ENCODE measurements around the gene HTR1B.

The HTR1B gene, protein sequence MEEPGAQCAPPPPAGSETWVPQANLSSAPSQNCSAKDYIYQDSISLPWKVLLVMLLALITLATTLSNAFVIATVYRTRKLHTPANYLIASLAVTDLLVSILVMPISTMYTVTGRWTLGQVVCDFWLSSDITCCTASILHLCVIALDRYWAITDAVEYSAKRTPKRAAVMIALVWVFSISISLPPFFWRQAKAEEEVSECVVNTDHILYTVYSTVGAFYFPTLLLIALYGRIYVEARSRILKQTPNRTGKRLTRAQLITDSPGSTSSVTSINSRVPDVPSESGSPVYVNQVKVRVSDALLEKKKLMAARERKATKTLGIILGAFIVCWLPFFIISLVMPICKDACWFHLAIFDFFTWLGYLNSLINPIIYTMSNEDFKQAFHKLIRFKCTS

DNA sequence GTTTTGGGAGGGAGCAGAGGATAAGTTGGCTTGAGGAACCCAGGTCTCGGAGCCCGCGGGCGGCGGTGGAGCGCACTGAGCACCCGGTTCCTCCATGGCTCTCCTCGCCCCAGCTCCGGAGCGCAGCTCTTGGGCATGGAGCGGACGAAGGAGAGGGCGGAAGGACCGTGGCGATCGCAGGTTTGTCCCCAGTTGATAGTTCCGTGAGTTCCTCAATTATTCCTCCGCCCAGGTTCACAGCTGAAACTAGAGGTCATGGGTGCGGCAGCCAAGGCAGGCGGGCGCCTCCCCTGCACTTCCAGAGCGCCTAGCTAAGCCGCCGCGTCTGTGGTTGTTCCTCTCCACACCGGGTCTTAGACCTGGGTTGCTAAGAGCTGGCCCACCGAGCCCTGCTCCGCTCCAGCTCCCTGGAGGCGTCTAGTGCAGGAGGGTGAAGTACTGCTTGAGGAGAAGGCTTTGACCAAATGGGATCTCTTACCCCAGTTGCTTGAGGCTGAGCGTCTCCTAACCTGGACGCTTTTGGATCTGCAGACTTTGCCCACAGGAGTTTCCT is at the start of gene HTR1B:
Gene HTR1B, minus strand, starts transcription at position 184 of the 553 bp plus-strand sequence. Its CDS starts 88 bp downstream, at position 96.
- DNase-seq (ENCODE audit: low read depth) = no peak

DNA sequence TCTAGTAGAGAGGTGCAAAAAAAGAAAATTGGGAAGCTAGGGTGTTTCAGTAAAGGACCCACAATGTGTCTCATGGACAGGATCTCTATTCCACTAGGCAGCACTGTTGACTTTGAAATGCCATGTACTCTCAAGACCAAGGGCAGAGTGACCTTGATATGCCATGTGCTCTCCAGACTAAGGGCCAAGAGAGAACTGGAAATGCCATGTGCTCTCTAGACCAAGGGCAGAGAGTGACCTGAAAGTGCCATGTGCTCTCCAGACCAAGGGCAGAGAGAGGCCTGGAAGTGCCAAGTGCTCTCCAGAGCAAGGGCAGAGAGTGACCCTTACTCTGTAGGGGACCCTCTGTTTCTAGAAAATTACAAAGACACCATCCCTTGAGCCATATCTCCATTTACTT is 49.3 kb upstream of the HTR1B start:
- DNase-seq (ENCODE audit: low read depth) = no peak

DNA sequence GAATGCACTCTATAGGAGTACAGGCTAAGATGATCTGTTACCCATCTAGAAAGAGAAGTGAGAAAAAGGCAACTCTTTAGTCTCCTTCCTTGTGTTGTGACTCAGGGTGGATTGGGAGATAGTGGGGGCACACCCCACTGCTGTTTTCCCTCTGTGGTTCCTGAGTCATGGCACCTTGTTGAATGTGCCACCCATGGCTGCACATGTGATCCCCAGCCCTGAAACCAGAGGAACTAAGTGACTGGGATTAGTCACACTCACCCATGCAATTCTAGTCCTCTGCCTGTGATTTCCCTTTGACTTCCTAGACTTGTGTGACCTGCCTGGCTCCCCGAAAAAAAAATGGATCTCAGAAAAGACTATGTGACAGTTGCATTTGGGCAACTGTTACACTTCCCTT is 48.6 kb upstream of the HTR1B start:
- DNase-seq (ENCODE audit: low read depth) = no peak

DNA sequence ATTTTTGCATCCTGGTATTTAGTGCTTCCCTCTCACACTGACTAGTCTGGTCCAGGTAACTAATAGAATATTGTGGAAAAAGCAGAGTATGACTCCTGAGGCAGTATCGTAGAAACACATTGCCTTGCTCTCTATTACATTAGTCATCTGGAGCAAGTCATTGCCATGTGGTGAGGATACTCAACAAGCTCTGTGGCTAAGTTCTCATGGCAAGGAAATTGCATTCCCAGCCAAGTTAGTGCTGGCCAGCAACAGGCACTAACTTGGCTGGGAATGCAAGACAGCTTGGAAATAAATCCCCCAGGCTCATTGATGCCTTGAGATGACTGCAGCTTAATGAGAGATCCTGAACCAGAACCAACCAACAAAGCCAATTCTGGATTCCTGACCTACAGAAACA is 39.7 kb upstream of the HTR1B start:
- DNase-seq (ENCODE audit: low read depth) = no peak

DNA sequence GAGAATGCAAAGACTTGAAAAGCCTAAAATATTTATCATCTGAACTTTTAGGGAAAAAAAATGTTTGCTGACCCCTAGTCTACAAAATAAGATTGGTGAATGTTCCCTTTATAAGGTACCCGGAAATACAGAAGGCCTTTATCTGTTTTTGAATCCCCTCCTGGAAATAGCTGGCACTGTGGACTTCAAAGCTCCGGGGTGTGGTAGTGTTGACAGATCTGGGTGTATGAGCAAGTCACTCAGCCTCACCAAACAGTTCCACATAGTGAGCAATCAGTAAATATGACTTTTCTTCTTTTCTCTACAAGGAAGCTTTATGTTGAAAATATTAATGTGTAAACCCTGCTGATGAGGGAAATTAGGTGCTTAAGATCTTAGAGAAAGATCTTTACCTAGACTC is 29.2 kb upstream of the HTR1B start:
- DNase-seq (ENCODE audit: low read depth) = no peak

DNA sequence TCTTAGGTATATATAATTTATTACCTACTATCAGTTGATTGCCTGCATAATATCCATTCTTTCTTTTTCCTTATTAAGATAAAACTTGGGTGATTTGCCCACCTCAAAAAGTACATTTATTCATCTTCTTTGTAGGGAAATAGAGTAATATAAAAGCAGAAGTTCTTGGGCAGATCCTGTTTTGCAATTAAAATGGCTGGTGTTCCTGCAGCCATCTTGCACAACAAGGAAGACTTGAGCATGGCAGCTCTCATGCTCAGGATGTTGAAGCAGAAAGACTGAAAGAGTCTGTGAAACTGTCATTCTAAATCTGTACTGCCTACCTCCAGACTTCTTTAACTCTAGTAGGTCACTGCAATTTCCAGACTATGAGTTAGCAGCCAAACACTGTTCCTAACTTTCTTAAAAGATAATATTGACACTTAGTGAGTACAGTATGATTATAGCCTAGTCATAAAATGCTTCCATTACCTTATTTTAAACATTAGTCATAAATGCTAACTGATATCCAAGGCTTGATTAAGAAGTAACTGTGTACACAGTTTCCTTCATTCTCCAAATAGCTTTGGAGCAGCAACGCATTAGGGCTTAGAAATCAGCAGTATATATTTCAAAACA is 24.6 kb upstream of the HTR1B start:
- no peak for DNase-seq (ENCODE audit: low read depth)

DNA sequence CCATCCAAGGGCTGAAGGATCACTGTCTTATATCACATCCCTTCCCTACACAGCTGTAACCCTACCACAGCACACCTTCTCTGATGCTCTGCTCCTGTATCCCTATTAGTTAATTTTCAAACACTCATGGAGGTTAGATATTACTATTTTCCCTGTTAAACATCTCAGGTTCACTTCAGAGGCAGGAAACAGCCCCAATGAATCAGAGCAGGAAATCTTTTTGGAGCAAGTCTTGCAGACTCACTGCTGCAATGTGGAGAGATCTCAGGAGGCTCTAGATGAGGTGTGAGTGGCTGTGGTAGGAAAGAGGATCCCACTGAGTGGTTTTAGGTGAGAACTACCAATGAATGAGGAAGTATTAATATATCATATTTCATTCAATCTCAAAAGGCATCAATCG is 19.7 kb upstream of the HTR1B start:
- no peak for DNase-seq (ENCODE audit: low read depth)

DNA sequence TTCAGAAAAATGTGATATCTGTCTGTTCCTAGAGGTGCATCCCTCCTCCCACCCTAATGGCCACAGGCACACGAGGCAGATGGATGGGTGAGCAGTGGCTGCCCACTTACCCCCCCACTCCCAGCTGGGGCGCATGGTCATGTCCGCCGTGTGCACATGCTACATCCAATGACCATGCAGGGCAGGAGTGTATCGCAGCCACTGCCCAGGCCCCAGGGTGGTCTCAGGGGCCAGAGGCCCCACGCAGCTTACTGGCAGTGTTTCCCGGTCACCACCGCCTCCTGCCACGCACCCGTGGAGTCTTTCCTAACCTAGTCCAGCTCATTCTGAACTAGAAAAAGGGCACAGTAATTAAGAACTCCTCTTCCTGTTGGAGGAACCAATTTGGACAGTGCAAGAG is 11.7 kb upstream of the HTR1B start:
- DNase-seq (ENCODE audit: low read depth) = no peak

DNA sequence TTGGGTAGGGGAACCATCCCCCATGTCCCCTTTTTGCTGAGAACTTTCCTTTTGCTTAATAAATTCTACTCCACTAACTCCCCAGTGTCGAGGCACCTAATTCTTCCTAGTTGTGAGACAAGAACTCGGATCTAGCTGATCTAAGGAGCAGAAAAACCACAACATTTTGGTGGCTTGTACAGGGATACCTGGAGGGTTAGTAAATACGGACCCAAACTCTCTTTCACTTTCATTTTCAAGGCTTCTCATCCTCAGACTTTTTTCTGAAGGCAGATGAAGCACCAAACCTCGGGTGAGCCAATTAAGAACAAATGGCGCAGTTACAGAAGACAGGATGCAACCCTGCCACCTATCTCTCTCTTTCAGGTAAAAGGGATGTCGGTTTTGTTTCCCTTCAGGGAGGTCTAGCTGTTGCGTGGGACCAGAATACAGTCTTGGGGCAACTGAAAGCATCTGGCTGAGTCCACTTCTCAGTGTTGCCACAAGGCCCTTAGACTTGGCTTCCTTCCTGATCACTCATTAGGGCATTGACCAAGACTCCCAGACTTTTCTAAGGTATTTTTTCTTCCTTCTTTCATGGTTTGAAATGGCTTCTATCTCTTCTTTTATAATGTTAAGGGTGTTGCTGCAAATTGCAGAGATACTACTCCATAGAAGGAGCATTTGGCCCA is 11.1 kb upstream of the HTR1B start:
- no peak for DNase-seq (ENCODE audit: low read depth)

DNA sequence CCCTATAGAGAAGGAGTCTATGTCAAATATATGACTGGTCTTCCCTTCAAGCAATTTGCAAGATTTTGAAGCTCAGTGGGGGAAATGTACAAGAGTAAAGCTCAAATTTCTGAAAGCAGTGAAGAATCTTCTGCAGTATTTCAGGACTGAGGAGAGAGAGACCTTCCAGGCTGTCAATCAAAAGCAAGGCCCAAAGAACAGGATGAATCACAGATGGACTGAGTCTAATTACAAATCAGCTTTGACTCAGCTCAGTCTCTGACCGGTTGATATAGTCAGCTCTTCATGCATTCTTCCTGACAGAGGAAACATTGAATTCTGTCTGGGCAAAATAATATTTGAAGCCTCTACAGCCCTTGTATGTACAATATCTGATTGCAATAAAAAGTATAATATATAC is 7.7 kb upstream of the HTR1B start:
- DNase-seq (ENCODE audit: low read depth) = no peak

DNA sequence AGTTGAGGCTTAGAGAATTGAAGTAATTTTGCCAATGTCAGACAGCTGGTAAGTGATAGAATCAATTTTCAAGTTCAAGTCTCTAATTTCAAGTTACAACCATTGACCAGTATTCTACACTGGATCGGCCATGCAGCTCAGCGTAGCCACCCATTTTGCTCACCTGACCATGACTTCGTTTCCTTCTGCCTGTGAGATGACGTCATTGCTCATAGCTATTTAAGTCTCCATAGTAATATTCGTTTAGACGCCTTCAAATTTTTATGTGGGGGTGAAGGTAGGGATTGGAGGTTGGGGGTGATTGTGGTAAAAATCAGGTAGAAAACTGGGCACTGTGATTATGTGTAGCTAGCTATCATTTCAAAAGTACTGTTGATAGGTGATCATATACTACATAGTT is 5.6 kb upstream of the HTR1B start:
- no peak for DNase-seq (ENCODE audit: low read depth)

DNA sequence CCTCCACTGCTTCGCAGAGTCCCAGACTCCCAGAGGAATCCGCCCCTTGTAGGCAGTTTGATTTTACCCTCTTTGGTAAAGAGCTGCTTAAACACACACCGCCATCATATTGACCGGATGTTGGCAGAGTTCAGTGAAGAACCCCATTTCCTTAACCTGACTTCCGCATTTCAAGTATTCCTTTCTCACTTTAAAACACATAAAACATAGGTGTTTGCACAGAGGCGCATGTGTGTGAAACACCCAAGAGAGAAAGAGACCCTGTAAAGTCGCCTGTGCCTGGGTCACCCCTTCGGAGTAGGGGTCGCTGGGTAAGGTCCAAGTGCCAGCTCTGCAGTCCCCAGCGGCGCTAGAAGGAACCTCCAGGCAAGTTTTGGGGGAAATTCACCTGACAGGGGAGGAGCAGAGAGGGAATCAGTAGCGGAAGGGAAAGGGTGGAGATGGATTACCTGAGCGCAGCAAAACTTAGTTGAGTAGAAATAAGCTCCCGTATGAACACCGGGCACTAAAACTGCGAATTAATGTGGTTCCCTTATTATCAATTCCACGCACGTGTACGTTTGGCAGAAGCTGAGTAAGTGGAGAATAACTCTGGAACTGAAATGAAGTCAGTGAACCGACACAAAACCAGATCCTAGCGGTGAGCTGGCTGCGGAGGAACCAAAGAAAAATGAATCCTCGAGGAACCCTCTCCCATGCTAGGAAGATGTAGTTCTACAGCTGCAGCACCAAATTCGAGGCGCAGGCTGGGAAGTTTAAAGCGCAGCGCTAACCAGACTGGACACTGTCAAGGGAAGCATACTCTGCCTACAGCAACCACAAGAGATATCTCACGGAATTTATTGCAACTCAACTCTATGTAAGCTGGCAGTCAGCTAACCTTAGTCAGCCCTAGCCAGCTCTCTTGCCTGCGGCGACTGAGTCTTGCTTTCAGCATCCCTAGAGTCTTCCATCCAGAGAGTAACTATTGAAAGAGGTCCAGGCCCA is 3.5 kb upstream of the HTR1B start:
- no peak for DNase-seq (ENCODE audit: low read depth)

DNA sequence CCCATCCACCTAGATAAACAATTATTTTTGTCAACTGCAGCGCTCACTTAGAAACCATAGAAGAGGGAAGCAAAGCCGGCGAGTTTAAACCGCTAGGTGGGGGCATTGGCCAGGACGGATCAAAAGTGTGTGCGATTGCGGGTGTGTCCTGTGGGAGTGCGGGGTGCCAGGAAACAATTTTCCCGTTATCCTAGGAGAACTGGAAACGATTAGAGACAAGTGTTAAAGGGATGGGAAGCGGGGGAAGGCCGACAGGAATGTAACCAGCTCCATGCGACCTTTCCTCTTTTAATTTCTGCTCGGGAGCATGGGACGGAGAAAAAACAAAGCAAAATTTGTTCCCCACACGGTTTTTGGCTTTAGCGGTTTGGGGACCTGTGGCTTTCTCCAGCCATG is 2.8 kb upstream of the HTR1B start:
- DNase-seq (ENCODE audit: low read depth) = no peak

DNA sequence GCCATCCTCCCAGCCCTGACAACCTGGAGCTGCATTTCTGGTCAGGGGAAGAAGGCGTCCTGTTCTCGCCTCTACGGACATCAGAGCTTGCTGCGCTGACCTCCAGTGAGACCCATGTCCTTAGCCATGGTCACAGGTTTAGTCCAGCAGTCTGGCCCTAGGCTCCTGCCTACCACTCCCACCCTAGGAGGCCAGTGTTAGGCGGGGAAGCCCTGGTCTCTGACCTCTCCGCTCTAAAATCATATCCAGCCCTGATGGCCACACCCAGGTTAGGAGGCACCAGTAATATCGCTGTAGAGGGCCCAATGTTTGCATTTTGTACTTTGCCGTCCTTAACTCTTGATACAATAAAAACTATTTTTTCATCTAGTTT is 1.2 kb upstream of the HTR1B start:
- no peak for DNase-seq (ENCODE audit: low read depth)

DNA sequence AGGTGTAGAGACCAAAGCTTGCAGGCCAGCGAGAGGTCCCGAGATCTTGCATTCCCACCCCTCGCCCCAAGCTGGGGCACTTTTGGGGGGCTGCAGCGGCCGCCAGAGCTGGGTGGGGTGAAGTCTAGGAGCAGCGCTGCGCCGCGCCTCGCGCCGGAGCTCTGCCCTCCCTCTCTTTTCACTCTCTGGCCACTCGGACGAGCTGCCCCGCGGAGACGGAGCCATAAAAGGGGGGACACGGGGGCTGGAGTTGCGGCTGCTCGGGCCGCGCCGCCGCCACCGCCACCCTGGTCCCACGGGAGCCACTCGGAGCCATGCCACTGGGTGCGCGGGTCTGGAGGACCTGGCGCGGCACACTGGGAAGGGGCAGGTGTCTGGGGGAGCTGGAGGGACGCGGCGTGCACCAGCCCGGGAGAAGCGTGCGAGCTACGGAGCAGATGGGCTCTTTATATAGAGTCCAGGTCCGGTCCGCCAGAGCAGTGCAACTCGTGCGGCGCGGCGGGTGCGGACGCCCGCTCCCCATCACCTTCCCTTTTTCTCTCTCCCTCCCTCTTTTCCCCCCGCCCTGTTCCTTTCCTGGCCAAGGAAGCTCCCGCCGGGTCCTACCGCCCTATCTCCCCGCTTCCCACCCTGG is 687 bp upstream of the HTR1B start:
- no peak for DNase-seq (ENCODE audit: low read depth)

DNA sequence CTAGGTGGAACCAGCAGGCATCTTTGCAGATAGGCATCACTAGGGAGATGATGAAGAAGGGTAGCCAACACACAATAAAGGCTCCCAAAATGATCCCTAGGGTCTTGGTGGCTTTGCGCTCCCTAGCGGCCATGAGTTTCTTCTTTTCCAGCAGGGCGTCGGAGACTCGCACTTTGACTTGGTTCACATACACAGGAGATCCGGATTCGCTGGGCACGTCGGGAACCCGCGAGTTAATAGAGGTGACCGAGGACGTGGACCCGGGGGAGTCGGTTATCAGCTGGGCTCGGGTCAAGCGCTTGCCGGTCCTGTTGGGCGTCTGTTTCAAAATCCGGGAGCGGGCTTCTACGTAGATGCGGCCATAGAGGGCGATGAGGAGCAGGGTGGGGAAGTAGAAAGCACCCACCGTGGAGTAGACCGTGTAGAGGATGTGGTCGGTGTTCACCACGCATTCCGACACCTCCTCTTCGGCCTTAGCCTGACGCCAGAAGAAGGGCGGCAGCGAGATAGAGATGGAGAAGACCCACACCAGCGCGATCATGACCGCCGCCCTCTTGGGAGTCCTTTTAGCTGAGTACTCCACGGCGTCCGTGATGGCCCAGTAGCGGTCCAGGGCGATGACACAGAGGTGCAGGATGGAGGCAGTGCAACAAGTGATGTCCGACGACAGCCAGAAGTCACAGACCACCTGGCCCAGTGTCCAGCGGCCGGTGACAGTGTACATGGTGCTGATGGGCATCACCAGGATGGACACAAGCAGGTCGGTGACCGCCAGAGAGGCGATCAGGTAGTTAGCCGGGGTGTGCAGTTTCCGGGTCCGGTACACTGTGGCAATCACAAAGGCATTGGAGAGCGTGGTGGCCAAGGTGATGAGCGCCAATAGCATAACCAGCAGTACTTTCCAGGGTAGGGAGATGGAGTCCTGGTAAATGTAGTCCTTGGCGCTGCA is 658 bp downstream of the HTR1B start:
- DNase-seq (ENCODE audit: low read depth) = no peak

DNA sequence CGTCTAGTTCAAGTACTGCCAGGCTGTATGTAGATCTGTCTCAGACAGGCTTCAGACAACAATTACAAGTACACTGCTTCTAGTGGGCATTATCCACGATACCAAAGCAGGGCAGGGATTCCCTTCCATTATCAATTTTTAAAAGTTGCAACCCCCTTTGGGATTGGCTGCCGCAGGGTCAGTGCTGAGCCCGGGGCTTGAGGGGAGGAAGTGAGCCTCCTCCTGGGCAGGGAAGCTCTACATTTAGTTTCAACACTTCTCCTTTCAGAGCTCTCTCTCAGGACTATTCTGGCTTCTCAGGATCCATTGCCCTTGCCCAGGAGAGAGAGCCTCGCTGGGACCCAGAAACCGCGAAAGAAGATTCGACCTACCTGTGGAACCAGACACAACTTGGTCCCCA is 1.5 kb downstream of the HTR1B start:
- DNase-seq (ENCODE audit: low read depth) = no peak

DNA sequence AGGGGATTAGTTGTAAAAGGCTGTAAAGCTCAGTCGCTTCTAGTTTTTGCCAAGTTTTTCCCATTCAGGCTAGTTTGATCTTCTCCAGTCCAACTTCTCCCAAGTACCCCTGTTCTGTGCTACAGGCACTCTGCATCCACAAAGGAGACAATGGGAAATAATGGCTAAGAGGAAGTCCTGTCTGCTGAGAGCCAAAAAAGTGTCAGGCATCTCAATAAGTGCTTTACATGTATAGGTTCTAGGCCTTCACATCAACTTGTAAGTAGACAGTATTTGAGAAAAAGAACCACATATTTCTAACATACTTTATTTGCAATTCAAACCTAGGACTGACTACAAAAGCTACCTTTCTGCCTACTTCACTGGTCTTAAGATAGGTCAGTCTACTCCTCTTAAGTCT is 4.9 kb downstream of the HTR1B start:
- DNase-seq (ENCODE audit: low read depth) = no peak

DNA sequence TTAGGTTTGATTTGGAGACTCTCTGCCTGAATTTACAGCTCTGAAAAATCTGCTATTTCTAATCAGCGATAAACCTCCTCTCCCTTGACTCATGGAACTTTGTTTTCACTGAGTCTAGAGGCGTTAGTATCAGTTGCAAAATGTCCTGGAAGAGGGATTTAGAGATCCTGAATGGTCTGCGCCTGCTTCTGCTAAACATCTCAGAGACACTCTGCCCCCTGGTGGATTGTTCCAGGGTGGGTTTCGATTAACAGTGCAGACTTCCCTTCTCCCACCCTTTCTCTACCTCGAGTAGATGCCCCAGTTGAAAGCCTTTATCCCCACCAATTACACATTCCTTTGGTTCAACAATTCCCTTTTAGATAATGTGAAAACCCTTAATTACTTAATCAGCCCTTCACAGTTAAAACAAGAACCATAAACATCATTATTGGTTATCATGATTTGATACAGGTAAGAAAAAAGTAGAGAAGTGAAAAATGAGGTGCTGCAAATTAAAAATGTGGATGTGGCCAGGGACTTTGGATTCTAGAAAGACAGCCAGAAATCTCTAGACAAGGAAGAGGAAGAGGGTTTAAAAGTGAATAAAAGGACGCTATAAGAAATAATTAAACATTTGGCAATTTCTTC is 5.5 kb downstream of the HTR1B start:
- DNase-seq (ENCODE audit: low read depth) = no peak

All from activated gamma-delta T cell treated with anti-CD3 and anti-CD28 coated beads, Interleukin-2, amount 50 U/mL, for 16 hours (primary cell).